BLaER1 (cell line): ENCODE data around the gene UBA5.
"Not testable (repeated sequence)": the region's sequence is repeated elsewhere in the genome, so short reads cannot be mapped to it uniquely, and the experiment has no call there.

ENCODE experiments used
- H3K27ac ChIP-seq: shearing (Covaris generic); formaldehyde crosslinking; 2 replicates; pipeline ENCODE4 v1.8.1; 2022
- H3K27me3 ChIP-seq: shearing (Covaris generic); formaldehyde crosslinking; 2 replicates; pipeline ENCODE4 v1.8.1; 2022
- H3K36me3 ChIP-seq: shearing (Covaris generic); formaldehyde crosslinking; 2 replicates; pipeline ENCODE4 v1.8.1; 2022
- H3K4me1 ChIP-seq: shearing (Covaris generic); formaldehyde crosslinking; 2 replicates; pipeline ENCODE4 v1.8.1; 2022
- H3K4me2 ChIP-seq: shearing (Covaris generic); formaldehyde crosslinking; 2 replicates; pipeline ENCODE4 v1.8.1; 2022
- H3K4me3 ChIP-seq: shearing (Covaris generic); formaldehyde crosslinking; 2 replicates; pipeline ENCODE4 v1.8.1; 2022
- H3K9ac ChIP-seq: shearing (Covaris generic); formaldehyde crosslinking; 2 replicates; pipeline ENCODE4 v1.8.1; 2022
- H3K9me3 ChIP-seq: shearing (Covaris generic); formaldehyde crosslinking; 2 replicates; pipeline ENCODE4 v1.8.1; 2022
- H4K20me1 ChIP-seq: shearing (Covaris generic); formaldehyde crosslinking; 2 replicates; pipeline ENCODE4 v1.8.1; 2022
- Cebpa-rat ChIP-seq: shearing (Covaris generic); IDR thresholded peaks from 2 replicates; pipeline ENCODE4 v1.8.1; 2022

Gene UBA5

DNA sequence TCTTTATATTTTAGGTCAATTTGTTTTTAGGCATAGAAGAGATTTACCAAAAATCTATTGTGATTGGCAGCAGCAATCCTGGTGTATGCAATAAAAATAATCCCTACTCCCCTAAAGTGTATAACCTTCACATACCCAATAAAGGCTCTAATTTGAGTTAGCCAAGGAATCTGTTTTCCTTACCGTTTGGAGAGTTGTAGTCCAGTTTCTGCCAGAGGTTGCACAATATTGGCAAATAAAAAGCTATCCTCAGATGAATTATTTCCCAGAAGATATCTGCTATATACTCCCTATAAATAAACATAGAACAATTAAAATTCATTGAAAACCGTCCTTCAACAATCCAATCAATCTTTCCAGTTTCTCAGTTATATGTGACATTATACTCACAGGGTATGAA is 32.0 kb upstream of the UBA5 start:
- Histone ChIP-seq H3K9ac (no peak overlapping the region), H3K27ac (no peak overlapping the region), H3K4me3 (no peak overlapping the region), H3K4me1 (no peaks in the 10 kb centered on the region), H3K27me3 (no peaks in the 10 kb centered on the region), H3K4me2 (no peak overlapping the region), H4K20me1 (no peaks in the 10 kb centered on the region), H3K36me3 (peaks cover 35% of the 10 kb centered on the region), H3K9me3 (no peaks in the 10 kb centered on the region)
- no peak for TF ChIP-seq Cebpa-rat

DNA sequence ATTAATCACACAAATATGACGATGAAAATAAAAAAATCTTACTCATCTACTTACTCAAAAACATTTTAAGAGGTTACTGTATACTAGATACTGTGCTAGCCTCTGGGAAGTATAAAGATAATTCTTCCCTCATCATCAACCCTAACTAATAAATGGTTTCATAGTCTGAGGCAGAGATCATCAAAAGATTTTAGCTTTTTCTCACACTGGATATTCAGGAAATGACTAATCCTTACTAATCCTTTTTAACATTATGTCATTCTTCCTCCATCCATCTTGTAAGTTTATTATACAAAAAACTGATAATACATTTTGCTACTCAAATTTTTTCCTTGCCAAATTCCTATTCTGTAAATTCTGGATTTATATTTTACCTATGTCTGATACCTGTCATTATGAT is 30.2 kb upstream of the UBA5 start:
- TF ChIP-seq Cebpa-rat: no peak
- no peak overlapping the region for H3K4me2 ChIP-seq

DNA sequence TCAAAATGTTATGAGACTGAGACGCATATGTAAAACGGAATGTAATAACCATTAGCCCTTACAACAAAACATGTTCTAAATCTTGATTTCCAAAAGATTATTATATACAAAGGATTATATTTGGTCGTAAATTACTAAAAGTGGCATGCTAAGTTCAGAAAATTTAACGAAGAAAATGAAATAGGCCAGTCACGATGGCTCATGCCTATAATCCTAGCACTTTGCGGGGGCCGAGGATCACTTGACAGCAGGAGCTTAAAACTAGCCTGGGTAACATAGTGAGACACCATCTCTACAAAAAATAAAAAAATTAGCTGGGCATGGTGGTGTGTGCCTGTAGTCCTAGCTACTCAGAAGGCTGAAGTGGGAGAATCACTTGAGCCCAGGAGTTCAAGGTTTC is 29.5 kb upstream of the UBA5 start:
- Histone ChIP-seq H4K20me1 (no peaks in the 10 kb centered on the region), H3K4me3 (no peak overlapping the region), H3K4me1 (no peaks in the 10 kb centered on the region), H3K27ac (no peak overlapping the region), H3K4me2 (no peak overlapping the region), H3K36me3 (peaks cover 25% of the 10 kb centered on the region), H3K9ac (no peak overlapping the region), H3K9me3 (no peaks in the 10 kb centered on the region), H3K27me3 (no peaks in the 10 kb centered on the region)
- no peak for TF ChIP-seq Cebpa-rat

More for the DNA sequence above, 30.2 kb upstream of the UBA5 start:
- H3K27ac ChIP-seq: no peak overlapping the region
- H3K9me3 ChIP-seq: no peaks in the 10 kb centered on the region
- H3K4me3 ChIP-seq: no peak overlapping the region
- peaks cover 25% of the 10 kb centered on the region for H3K36me3 ChIP-seq
- H3K9ac ChIP-seq: no peak overlapping the region
- no peaks in the 10 kb centered on the region for H3K27me3 ChIP-seq
- H4K20me1 ChIP-seq: no peaks in the 10 kb centered on the region
- no peaks in the 10 kb centered on the region for H3K4me1 ChIP-seq

DNA sequence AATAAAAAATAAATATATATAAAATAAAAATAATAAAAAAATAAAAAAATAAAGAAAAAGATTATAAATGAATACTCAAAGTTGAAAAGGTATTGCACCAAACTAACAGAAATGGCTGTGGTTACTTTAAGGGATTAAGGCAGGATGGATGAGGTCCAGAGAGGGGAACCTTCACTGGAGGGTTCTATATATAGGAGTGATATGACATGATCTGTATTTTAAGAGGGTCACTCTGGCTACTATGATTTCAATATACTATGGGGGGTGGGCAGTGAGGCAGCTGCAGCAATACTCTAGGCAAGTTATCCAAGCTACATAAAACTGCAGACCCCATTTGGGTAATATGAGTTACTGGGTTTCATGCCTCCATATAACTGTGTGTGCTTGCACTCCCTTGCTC is 25.1 kb upstream of the UBA5 start:
- no peak for TF ChIP-seq Cebpa-rat
- no peaks in the 10 kb centered on the region for H3K9me3 ChIP-seq
- no peaks in the 10 kb centered on the region for H4K20me1 ChIP-seq
- H3K27ac ChIP-seq: no peak overlapping the region
- no peak overlapping the region for H3K4me3 ChIP-seq
- no peaks in the 10 kb centered on the region for H3K27me3 ChIP-seq
- no peak overlapping the region for H3K4me2 ChIP-seq
- H3K36me3 ChIP-seq: peaks cover 9% of the 10 kb centered on the region
- no peak overlapping the region for H3K9ac ChIP-seq
- no peaks in the 10 kb centered on the region for H3K4me1 ChIP-seq

DNA sequence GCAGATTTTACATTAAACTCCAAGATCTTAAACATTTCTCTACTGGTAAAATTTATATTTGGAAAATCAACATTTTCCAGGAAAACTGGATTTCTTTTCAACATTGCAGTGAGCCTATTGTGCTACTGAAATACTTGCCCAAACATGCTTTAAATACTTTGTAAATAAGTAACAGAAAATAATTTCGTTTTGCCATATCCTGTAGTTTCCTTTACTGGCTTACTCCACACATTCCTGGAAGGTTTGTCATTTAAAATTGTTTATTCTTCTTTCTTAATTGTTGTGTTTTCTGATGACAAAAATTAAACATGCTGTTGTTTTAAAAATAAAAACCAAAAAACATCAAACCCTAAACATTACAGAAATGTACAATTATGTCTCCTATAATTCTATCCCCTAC is 22.5 kb upstream of the UBA5 start:
- no peak for TF ChIP-seq Cebpa-rat
- no peak overlapping the region for H3K4me2 ChIP-seq
- no peak overlapping the region for H3K27ac ChIP-seq
- 0 out of 2 replicates have a peak, but pooled peaks cover 3% of the 10 kb centered on the region for H4K20me1 ChIP-seq
- peaks cover 15% of the 10 kb centered on the region for H3K36me3 ChIP-seq
- H3K9ac ChIP-seq: no peak overlapping the region
- no peaks in the 10 kb centered on the region for H3K4me1 ChIP-seq
- no peaks in the 10 kb centered on the region for H3K27me3 ChIP-seq
- H3K4me3 ChIP-seq: no peak overlapping the region
- no peaks in the 10 kb centered on the region for H3K9me3 ChIP-seq

DNA sequence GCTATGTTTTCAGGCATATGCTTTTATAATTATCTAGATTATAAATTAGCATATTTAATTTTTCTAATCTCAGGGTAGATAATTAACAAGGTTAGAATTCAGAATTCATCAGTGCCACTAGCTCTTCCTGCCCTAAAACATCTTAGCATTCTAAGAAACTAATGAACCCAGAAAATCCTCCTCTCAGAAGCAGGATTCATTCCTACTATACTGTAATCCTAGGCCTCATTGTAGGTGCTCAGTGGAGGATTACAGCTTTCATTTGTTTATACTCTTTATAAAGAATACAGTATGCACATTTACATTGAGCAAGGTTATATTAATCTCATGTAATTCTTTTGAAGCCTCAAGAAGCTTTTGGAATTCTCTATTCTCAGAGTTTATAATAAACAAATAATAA is 21.4 kb upstream of the UBA5 start:
- no peaks in the 10 kb centered on the region for H3K27me3 ChIP-seq
- H3K4me1 ChIP-seq: no peaks in the 10 kb centered on the region
- no peak overlapping the region for H3K27ac ChIP-seq
- no peaks in the 10 kb centered on the region for H3K9me3 ChIP-seq
- no peak for TF ChIP-seq Cebpa-rat
- 0 out of 2 replicates have a peak, but pooled peaks cover 5% of the 10 kb centered on the region for H4K20me1 ChIP-seq
- peaks cover 15% of the 10 kb centered on the region for H3K36me3 ChIP-seq
- no peak overlapping the region for H3K4me3 ChIP-seq
- H3K9ac ChIP-seq: no peak overlapping the region
- no peak overlapping the region for H3K4me2 ChIP-seq

DNA sequence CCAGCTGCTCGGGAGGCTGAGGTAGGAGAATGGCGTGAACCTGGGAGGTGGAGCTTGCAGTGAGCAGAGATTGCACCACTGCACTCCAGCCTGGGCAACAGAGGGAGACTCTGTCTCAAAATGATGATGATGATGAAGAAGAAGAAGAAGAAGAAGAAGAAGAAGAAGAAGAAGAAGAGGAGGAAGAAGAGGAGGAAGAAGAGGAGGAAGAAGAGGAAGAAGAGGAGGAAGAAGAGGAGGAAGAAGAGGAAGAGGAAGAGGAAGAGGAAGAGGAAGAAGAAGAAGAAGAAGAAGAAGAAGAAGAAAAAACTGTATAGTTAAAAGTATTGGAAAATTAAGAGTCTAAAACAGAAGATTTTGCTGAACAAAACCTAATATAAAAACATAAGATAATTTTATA is 18.7 kb upstream of the UBA5 start:
- not testable (repeated sequence) for H4K20me1 ChIP-seq, H3K27ac ChIP-seq, H3K27me3 ChIP-seq, H3K9ac ChIP-seq, H3K4me1 ChIP-seq, H3K4me2 ChIP-seq, H3K9me3 ChIP-seq, H3K4me3 ChIP-seq
- peaks cover 15% of the 10 kb centered on the region for H3K36me3 ChIP-seq

DNA sequence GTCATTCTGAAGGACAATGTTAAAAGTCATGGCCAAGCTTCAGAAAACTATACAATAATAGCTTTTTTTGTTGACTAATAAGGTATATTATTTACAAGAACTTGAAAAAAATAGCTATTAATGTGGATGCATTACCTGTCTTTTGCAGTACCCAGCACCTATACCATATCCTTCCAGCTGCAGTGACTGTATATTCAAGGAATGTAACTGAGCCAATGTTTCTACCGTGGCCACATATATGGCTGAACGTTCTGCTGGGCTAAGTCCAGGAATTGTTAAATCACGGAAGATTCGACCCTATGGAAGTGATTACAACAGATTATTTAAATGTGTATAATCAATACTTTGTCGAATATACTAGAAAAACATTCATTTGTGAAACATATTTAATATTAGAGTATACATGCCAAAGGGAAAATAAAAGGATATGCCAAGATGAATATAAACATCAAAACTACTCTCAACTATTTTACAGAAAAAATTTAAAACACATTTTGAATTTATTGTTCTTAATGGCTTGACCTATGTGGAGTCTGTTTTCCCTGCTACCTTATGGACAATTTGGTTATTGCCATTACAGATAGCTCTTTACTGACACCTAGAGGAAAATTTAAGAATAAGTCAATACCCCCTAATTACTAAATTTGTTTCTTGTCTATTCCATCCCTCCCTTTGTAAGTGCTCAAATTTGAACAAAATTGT is 18.1 kb upstream of the UBA5 start:
- peaks cover 15% of the 10 kb centered on the region for H3K36me3 ChIP-seq
- no peaks in the 10 kb centered on the region for H3K9me3 ChIP-seq
- no peak overlapping the region for H3K4me2 ChIP-seq
- no peaks in the 10 kb centered on the region for H3K4me1 ChIP-seq
- H3K27ac ChIP-seq: no peak overlapping the region
- H3K27me3 ChIP-seq: no peaks in the 10 kb centered on the region
- H3K4me3 ChIP-seq: no peak overlapping the region
- H3K9ac ChIP-seq: no peak overlapping the region
- 0 out of 2 replicates have a peak, but pooled peaks cover 5% of the 10 kb centered on the region for H4K20me1 ChIP-seq
- TF ChIP-seq Cebpa-rat: no peak

DNA sequence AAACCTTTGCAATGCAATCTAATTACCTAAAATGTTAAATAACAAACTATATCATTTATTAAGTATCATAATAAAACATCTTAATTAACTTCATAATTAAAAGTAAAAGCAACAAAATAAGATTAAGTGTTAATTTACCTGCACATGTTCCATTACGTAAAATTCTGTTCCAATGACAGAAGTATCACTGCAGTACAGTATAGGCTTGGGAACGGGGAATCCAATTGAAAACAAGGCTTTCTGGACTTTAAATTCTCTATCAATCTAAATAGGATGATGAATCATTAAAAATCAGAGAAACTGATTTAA is 17.6 kb upstream of the UBA5 start:
- Histone ChIP-seq H3K27ac (no peak overlapping the region), H3K9me3 (no peaks in the 10 kb centered on the region), H3K9ac (no peak overlapping the region), H3K4me3 (no peak overlapping the region), H3K4me2 (no peak overlapping the region), H3K27me3 (no peaks in the 10 kb centered on the region), H3K4me1 (no peaks in the 10 kb centered on the region), H3K36me3 (peaks cover 15% of the 10 kb centered on the region), H4K20me1 (0 out of 2 replicates have a peak, but pooled peaks cover 5% of the 10 kb centered on the region)
- no peak for TF ChIP-seq Cebpa-rat

DNA sequence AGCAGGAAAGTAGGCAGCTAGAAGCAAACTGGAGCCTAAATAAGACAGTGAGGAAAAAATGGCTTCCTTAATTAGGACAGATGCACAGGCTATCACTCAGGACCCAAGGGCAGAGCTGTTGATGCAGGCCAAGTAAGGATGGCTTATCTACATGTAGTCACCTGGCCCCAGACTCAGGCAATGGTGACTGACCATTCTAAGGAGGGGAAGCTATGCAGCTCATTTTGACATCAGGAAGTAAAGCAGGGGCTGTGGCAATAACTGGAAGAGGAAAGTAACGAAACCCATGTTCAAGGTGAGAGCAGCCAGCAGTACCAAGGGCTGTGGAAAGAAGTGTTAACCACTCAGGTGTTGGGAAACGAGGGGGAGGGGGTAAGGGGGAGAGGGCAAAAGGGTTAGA is 16.8 kb upstream of the UBA5 start:
- H3K27me3 ChIP-seq: no peaks in the 10 kb centered on the region
- H3K9ac ChIP-seq: no peak overlapping the region
- no peak overlapping the region for H3K4me3 ChIP-seq
- no peak overlapping the region for H3K4me2 ChIP-seq
- TF ChIP-seq Cebpa-rat: no peak
- no peak overlapping the region for H3K27ac ChIP-seq
- peaks cover 15% of the 10 kb centered on the region for H3K36me3 ChIP-seq
- H4K20me1 ChIP-seq: 0 out of 2 replicates have a peak, but pooled peaks cover 5% of the 10 kb centered on the region
- no peaks in the 10 kb centered on the region for H3K4me1 ChIP-seq
- no peaks in the 10 kb centered on the region for H3K9me3 ChIP-seq

DNA sequence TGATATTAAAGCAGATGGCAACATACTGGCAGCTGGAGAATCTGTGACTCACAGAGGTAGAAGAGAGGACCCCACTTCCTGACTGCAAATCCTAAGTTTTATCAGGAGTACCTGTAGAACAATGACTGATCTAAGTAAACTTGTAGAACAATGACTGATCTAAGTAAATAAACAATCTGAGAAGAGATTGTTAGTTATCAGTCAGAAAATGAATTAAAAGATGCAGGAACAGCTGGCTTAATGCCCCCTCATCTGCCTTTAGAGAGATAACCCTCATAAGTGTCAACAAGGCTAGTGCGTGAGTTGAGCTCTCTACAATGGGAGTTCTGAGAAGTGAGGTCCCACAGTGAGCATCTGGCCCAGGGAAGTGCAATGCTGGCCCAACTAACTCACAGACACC is 15.1 kb upstream of the UBA5 start:
- no peak overlapping the region for H3K4me3 ChIP-seq
- no peaks in the 10 kb centered on the region for H3K27me3 ChIP-seq
- no peak overlapping the region for H3K4me2 ChIP-seq
- no peak overlapping the region for H3K9ac ChIP-seq
- H3K36me3 ChIP-seq: 0 out of 2 replicates have a peak, but pooled peaks cover 6% of the 10 kb centered on the region
- H4K20me1 ChIP-seq: 0 out of 2 replicates have a peak, but pooled peaks cover 5% of the 10 kb centered on the region
- no peaks in the 10 kb centered on the region for H3K9me3 ChIP-seq
- no peak for TF ChIP-seq Cebpa-rat
- no peak overlapping the region for H3K27ac ChIP-seq
- H3K4me1 ChIP-seq: no peaks in the 10 kb centered on the region
